ENCODE measurements around the gene CDC42SE1. TPM values are rescaled to one million over a fixed set of nuclear protein-coding genes. Genes with fewer than 3 reads are reported as not detected.

The CDC42SE1 gene
- total and polyA plus RNA-seq, 9 of the 15 experiments (the other 6 are each of a cell fraction or from before 2014, with no cell fraction given), result 78.1 to 189 (median 114) TPM

DNA sequence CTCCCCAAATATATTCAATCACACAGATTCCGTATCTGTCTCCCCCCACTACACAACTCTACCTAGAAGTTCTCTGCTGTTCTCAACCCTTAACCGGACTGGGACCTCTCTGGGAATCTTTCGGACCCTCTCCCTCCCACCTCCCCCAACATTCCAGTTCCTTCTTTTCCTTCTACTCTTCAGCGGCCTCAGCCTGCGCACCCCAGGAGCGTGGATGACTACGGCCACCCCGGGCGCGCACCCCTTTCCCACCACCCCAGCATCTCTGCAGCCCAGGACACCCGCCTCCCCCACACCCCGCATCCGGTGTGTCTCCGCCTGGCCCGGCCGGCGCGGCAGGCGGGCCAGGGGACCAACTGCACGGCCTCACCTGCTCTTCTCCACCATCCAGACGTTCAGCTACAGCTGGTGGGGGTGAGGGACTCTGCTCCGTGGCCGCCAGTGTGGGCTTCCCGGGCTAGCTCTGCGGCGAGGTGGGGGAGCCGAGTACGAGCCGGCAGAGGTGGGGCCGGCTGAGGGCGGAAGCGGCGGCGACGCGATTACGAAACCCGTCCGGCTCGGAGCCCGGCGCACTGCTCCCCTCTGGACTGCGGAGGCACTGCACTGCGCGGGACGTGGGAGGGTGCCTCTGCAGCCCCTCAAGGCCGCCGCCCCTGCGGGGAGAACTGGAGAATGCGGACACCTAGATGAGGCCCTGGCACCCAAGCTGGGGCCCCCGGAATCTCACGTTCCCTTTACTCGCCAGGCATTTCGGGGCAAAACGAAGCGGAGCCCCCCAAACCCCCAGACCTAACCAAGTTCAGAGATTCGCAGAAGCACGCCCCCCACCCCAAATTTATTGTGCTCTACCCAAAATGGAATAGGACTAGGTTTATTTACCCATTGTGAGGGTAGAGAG lies at the start of gene CDC42SE1 (continued):
- TF ChIP-seq ZNF23 (CRISPR knock-in tag; IDR thresholded peaks at IDR 0.05) (no peak), U2AF2 (optimal IDR thresholded peaks at IDR 0.05; ENCODE audit: low read depth, low read length) (no peak), KDM5B (IDR thresholded peaks at IDR 0.05; ENCODE audit: insufficient replicate concordance, low read depth, low read length) (no peak), ARID1B (IDR thresholded peaks at IDR 0.05) (peak; percentile 79), TAF15 (IDR thresholded peaks at IDR 0.05; ENCODE audit: low read depth, low read length) (no peak), SRSF3 (IDR thresholded peaks at IDR 0.05; ENCODE audit: insufficient read depth, low read length) (0 out of 2 replicates have a peak, but pooled peaks have one; percentile 64), ZBTB1 (CRISPR knock-in tag; IDR thresholded peaks at IDR 0.05; ENCODE audit: borderline replicate concordance, low read depth) (peak; percentile 77; the same call in 1 of the 2 replicates), HMGN3 (IDR thresholded peaks at IDR 0.05; ENCODE audit: borderline replicate concordance, extremely low read depth, insufficient read length, low read depth, low read length) (peak; percentile 88), ZNF445 (CRISPR knock-in tag; IDR thresholded peaks at IDR 0.05; ENCODE audit: low read depth) (no peak), POLR2AphosphoS2 (IDR thresholded peaks at IDR 0.05; ENCODE audit: low read length) (peak; percentile 75), HDAC2 (IDR thresholded peaks at IDR 0.05) (no peak), IRF2 (CRISPR knock-in tag; IDR thresholded peaks at IDR 0.05) (no peak), THRAP3 (IDR thresholded peaks at IDR 0.05; ENCODE audit: borderline replicate concordance) (no peak), SNIP1 (IDR thresholded peaks at IDR 0.05; ENCODE audit: low read depth) (no peak; the same call in 1 of the 2 replicates), BCOR (IDR thresholded peaks at IDR 0.05) (peak; percentile 56; the same call in 1 of the 2 replicates), NKRF (IDR thresholded peaks at IDR 0.05; ENCODE audit: borderline replicate concordance) (peak; percentile 65; the same call in 1 of the 2 replicates), BACH1 (tag; IDR thresholded peaks at IDR 0.05) (no peak), HEY1 (CRISPR knock-in tag; IDR thresholded peaks at IDR 0.05; ENCODE audit: borderline replicate concordance) (no peak), KAT2B (IDR thresholded peaks at IDR 0.05; ENCODE audit: low read depth, low read length) (no peak)
- TF ChIP-seq, protein P1, sequence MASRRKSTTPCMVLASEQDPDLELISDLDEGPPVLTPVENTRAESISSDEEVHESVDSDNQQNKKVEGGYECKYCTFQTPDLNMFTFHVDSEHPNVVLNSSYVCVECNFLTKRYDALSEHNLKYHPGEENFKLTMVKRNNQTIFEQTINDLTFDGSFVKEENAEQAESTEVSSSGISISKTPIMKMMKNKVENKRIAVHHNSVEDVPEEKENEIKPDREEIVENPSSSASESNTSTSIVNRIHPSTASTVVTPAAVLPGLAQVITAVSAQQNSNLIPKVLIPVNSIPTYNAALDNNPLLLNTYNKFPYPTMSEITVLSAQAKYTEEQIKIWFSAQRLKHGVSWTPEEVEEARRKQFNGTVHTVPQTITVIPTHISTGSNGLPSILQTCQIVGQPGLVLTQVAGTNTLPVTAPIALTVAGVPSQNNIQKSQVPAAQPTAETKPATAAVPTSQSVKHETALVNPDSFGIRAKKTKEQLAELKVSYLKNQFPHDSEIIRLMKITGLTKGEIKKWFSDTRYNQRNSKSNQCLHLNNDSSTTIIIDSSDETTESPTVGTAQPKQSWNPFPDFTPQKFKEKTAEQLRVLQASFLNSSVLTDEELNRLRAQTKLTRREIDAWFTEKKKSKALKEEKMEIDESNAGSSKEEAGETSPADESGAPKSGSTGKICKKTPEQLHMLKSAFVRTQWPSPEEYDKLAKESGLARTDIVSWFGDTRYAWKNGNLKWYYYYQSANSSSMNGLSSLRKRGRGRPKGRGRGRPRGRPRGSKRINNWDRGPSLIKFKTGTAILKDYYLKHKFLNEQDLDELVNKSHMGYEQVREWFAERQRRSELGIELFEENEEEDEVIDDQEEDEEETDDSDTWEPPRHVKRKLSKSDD (conservative IDR thresholded peaks at IDR 0.05; ENCODE audit: low read length), result 0 out of 2 replicates have a peak, but pooled peaks have one; percentile 48

Data from K562 (cell line).